ENCODE results near the gene KLRC3.
"Not testable (repeated sequence)": the region's sequence is repeated elsewhere in the genome, so short reads cannot be mapped to it uniquely, and the experiment has no call there.

KLRC3 gene

DNA sequence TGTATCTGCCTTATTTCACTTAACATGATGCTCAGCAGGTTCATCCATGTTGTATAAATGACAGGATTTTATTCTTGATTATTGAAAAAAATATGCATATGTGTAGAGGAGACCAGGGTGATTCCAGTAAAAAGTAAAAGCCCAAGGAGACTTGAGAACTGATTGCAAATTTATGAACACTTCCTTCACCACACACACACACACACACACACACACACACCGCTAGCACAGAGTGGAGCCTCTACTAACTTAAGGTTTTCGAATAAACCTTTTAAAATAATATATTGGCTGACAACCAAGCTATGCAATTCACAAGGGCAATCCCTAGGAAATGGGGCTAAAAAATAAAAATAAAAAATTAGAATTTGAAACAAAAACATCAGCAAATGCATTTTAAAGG is 22.2 kb downstream of the KLRC3 start:
- no peak for DNase-seq

- DNase-seq: no peak
Observed at GRCh38 chr12:10397296-10397695, 23.1 kb downstream of the KLRC3 start.

DNA sequence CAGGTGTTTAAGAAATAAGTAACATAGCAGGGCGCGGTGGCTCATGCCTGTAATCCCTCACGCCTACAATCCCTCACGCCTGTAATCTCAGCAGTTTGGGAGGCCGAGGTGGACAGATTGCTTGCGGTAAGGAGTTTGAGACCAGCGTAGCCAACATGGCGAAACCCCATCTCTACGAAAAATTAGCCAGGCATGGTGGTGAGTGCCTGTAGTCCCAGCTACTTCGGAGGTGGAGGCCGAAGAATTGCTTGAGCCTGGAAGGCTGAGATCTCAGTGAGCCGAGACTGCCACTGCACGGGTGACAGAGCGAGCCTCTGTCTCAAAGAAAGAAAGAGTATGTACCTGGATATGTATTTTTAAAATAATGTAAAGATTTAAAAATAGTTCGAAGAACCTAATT is 24.2 kb downstream of the KLRC3 start:
- not testable (repeated sequence) for DNase-seq

DNA sequence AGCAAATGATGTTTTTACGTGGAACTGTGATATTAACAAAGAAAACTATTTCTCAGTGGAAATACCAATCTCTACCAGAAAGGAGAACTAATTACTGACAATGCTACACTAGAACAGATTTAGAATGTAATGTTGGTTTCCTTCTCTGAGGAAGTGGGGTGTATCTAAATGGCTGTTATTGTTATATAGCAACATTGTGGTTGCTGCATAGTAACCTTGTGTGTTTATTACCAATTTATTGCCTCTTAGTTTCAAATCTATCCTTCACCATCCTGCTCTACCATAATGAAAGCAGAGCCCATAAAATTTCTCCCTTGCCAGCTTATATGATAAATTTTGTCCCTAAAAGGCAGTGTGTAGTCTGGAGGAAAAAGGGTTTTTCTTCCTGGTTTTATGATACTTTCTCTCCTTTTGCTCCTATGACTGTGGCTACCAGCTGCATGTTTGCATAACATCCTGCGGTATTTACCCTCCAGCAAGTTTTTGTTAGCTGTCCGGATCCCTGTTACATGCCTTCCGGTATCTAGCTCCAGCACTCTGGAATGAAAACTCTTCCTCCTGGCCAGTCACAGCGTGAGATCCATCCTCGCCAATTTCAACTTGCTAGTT is 24.9 kb downstream of the KLRC3 start:
- peak; percentile 78 for DNase-seq

DNA sequence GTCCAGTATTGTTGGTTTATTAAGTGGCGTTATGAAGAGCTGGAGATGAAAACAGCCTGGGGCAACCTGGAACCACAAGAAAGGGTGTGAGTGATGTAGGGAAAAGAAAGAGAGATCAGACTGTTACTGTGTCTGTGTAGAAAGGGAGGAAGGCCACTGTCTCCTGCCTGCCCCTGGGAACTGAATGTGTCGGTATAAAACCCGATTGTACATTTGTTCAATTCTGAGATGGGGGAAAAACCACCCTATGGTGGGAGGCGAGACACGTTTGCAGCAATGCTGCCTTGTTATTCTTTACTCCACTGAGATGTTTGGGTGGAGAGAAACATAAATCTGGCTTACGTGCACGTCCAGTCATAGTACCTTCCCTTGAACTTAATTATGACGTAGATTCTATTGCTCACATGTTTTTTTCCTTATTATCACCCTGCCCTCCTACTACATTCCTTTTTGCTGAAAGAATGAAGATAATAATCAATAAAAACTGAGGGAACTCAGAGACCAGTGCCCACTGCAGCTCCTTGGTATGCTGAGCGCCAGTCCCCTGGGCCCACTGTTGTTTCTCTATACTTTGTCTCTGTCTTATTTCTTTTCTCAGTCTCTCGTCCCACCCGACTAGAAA is 25.8 kb downstream of the KLRC3 start:
- not testable (repeated sequence) for DNase-seq

GRCh38 chr12:10393291-10393690 is 27.1 kb downstream of the KLRC3 start:
- no peak for DNase-seq

DNA sequence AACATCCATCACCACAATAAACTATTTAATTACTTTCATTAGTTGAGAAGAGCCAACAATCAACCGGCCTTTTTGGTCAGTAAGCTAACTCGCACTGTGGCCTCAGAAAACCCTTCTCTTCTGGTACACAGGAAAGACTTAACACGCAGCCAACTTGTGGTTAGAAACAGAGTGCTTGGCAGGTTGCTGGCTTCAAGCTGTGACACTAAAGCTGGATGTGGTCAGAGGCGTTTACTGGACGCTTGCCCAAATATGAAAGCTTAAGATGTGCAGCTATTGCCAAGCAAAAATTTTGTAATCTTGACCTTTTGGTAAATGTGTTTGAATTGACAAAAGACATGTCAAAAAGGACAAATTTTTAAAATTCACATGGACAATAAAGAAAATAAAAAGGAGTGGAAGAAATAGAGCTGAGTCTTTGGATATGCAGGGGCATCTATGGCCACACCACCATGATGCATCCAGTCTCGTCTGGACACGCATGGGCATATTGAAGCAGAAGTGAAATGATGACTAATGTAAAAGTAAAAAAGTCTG is 27.9 kb downstream of the KLRC3 start:
- peak; percentile 93 for DNase-seq

DNA sequence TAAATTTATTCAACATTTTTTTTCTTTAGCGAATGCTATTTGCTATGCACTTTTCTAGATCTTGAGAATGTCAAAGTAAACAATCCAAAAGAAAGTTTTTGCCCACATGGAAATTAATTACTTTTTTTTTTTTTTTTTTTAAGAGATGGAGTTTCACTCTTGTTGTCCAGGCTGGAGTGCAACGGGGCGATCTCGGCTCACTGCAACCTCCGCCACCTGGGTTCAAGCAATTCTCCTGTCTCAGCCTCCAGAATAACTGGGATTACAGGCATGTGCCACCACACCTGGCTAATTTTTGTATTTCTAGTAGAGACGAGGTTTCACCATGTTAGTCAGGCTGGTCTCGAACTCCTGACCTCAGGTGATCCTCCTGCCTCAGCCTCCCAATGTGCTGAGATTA is 29.4 kb downstream of the KLRC3 start:
- not testable (repeated sequence) for DNase-seq

- no peak for DNase-seq
Observed at GRCh38 chr12:10389904-10390303, 30.5 kb downstream of the KLRC3 start, which contains the start of gene KLRK1. KLRK1 (minus strand) TSS chr12:10390041; CDS start chr12:10388810, 1,231 bp downstream.

DNA sequence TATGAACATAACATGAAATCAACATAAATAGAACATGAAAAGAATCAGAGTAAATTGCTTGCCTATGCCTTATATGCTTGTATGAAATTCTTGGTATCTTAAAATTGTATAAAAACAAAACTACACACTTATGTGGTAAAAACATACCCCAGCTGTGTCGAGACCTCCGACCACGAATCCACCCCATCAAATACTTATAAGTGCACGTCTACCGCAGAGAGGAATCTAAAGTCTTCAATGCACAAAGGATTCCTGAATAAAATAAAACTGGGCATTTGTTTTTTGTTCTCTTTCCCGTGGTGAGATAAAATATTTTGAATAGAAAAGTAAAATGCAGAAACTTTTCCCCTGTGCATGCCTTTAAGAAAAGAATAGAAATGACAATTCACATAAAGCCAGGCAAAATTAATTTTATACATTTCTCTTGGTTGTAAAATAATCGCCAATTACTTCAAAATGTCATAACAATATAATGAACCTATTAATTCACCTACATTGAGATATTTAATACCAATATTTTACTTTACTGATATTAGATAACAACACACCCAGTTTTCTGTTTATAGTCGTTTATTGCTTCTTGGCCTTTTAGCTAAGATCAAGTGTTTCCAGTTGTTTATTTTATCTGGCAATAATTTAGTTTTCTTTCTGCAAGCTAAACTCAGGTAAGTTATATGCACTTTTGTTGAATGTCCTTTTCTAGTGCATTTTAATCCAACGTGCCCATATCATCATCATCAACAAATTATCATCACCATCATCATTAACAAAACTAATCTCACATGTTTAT is 31.6 kb downstream of the KLRC3 start:
- peak; percentile 3 for DNase-seq

DNA sequence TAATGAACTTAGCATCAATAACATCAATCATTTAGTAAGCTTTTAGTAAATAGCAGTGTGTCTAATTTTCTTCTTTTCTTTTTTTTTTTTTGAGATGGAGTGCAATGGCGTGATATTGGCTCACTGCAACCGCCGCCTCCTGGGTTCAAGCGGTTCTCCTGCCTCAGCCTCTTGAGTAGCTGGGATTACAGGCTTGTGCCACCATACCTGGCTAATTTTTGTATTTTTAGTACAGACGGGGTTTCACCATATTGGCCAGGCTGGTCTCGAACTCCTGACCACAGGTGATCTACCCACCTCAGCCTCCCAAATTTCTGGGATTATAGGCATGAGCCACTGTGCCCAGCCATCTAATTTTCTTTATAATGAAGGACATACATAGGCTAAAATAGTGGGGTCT is 32.9 kb downstream of the KLRC3 start:
- DNase-seq: not testable (repeated sequence)

DNA sequence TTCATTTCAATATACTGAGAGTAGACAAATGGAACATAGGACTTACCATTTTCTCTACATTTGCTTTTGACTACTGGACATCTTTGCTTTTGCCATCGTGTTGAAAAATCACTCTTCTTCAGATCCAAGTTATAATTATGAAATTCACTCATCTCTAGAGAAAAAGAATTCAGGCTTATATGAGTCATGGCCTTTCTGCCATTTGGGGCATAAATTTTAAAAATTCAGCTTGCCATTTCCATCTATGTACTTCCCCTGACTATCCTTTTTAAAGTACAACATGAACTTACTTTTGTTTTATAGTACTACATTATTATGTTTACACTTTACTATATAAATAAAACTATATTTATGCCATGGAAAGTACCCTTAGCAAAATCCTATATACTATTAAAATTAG is 33.5 kb downstream of the KLRC3 start:
- no peak for DNase-seq

DNA sequence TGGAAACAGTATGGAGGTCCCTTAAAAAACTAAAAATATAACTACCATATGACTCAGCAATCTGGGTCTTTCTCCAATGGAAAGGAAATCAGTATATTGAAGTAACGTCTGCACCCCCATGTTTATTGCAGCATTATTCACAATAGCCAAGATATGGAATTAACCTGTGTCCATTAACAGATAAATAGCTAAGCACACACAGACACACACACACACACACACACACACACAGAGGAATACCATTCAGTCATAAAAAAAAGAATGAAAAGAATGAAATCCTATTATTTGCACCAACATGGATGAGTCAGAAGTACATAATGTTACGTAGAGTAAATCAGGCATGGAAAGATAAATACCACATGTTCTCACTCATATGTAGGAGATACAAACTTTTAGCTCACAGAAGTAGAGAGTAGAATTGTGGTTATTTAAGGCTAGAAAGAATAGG is 35.2 kb downstream of the KLRC3 start:
- DNase-seq: peak; percentile 86

GRCh38 chr12:10384191-10384590 is 36.2 kb downstream of the KLRC3 start:
- DNase-seq: no peak

- no peak for DNase-seq
Observed at GRCh38 chr12:10381928-10382628, 38.3 kb downstream of the KLRC3 start.

DNA sequence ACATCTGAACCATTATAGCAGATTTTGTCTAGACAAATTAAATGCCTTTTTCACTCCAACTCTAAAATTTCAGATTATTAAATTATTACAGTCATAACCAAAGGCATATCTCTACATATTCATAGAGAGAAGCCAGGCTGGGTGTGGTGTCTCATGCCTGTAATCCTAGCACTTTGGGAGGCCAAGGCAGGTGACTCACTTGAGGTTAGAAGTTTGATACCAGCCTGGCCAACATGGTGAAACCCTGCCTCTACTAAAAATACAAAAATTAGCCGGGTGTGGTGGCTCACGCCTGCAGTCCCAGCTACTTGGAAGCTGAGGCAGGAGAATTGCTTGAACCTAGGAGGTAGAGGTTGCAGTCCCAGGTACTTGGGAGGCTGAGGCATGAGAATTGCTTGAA is 41.7 kb downstream of the KLRC3 start:
- DNase-seq: not testable (repeated sequence)

GRCh38 chr12:10374624-10375018 is 45.8 kb downstream of the KLRC3 start:
- no peak for DNase-seq

- no peak for DNase-seq
Observed at GRCh38 chr12:10372559-10372958, 47.8 kb downstream of the KLRC3 start.

GRCh38 chr12:10371893-10372535 is 48.4 kb downstream of the KLRC3 start:
- DNase-seq: not testable (repeated sequence)

DNA sequence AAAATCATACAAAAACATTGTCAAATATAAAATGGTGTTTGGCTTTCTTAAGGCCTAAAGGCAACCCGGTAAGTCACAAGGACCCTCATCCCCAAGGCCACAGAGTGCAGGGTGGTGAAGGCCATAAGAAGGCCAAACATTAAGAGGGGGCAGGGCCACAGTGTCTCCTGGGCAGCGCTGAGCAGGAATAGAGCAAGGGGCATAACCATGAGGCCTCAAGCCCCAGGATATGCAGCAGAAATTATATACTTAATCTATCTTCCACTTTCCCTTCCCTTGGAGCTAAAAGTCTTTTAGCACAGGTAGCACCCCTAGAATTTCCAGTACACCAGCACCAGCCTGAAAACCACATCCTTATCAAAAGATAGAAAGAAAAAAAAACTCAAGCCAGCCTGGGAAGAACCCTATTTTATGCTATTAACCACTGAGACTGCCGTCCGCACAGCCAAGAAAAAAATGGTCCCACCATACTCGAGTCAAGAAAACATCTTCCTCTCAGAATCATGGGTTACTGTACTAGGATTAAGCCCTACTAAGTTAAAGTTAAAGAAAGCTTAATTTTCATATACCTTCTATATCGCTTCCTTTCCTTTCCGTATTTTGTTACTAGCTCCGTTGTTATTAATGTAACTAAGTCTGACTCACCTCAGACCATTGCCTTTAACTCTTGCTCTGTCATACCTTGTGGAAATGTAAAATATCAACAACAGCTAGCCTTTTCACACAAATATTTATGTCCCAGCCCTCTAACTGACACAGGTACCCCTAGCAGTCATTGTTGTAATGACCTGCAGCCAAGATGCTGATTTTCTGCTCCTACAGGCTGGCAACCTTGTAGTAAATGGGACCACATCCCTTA is 50.6 kb downstream of the KLRC3 start:
- DNase-seq: no peak
